Stimulated activated CD4-positive, alpha-beta T cell treated with anti-CD3 and anti-CD28 coated beads, Interleukin-15, amount 100 ng/mL, for 24 hours (primary cell): ENCODE data around the gene GNLY.
"Not testable (repeated sequence)": the region's sequence is repeated elsewhere in the genome, so short reads cannot be mapped to it uniquely, and the experiment has no call there.

Source experiments
- DNase-seq: peaks from one replicate; pipeline ENCODE4 v3.0.0-alpha.2; 2020

Gene GNLY

DNA sequence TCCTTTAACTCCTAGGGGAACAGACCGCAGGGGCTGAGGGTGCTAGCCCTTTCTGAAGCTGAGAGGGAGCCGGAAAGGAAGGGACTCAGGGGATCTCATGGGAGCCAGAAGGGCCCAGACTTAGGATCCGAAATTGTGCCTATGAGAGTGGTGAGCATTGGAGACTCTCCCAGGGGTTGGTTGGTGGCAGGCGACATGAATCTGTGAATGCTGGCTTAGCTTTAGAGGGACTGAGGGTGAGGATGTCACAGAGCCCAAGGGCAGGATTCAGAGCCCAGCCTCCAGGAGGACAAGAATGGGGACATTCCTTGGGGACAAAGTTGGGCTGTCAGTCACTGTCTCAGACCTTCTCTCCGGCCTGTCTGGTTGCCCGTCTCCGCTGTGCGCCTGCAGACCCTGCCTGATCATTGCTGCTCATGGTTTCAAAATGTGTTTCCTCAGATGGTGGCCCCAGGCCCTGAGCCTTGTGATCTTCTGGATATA lies 17.5 kb downstream of the GNLY start:
- DNase-seq, result no peak

DNA sequence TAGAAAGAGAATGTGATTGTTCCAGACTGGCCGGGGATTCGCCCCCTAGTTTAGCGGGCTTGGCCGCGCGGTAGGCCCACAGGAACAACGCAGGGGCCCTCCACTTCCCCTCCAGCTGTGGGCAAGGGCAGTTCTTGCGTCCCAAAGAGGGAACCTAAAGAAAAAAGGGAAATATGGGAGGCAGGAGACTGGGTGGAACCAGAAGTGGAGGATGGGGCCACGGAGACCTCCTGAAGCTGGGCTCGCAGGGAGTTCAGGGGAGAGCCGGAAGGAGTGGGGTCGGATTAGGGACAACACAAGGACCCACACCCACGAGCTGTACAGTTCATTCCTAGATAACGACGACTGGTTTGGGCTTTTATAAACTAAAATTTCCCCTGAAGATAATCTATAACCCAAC lies 18.2 kb downstream of the GNLY start:
- DNase-seq, result no peak

- no peak for DNase-seq
These were observed 18.9 kb downstream of the GNLY start for GRCh38 chr2:85712849-85713612.

DNA sequence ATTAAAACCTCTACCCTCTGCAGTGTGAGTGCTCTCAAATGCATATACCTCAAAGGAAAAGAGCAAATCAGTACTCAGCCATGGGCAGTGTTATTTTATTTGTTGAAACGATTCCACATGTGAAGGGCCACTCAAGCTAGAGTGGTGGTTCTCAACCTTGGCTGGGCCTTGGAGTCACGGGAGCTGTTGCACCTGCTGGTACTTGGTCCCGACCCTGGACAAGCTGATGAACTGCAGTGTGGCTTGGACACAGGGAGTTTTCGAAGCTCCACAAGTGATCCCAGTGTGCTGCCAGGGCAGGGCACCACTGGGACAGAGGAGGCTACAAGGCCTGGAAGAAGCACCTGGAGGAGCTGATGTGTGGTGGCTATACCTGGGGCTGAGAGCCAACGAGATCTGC lies 19.7 kb downstream of the GNLY start:
- DNase-seq, result no peak

DNA sequence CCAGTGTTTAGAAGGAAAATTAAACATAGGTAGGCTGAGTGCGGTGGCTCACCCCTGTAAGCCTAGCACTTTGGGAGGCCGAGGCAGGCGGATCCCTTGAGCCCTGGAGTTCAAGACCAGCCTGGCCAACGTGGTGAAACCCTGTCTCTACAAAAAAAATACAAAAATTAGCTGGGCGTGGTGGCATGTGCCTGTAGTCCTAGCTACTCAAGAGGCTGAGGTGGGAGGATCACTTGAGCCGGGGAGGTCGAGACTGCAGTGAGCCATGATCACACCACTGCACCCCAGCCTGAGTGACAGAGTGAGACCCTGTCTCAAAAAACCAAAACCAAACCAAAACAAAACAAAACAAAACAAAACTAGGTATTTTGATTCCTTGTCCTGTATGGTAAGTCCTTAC lies 20.3 kb downstream of the GNLY start:
- not testable (repeated sequence) for DNase-seq

DNA sequence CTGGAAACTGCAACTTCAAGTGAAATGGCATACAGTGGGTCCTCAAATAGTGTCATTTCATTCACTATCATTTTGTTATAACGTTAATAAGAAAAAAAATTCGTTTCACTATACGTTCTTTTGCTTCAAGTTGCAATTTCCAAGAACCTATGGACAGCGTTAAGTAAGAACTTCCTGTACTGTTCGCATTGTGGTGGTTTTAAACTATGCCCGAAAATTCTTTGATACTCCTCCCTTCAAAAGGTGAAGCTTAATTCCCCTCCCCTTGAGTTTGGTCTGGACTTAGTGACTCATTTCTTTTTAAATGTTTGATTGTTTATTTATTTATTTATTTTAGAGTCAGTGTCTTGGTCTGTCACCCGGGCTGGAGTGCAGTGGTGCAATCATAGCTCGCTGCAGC lies 20.7 kb downstream of the GNLY start:
- DNase-seq, result no peak

GRCh38 chr2:85716346-85716914 lies 22.3 kb downstream of the GNLY start:
- no peak for DNase-seq

DNA sequence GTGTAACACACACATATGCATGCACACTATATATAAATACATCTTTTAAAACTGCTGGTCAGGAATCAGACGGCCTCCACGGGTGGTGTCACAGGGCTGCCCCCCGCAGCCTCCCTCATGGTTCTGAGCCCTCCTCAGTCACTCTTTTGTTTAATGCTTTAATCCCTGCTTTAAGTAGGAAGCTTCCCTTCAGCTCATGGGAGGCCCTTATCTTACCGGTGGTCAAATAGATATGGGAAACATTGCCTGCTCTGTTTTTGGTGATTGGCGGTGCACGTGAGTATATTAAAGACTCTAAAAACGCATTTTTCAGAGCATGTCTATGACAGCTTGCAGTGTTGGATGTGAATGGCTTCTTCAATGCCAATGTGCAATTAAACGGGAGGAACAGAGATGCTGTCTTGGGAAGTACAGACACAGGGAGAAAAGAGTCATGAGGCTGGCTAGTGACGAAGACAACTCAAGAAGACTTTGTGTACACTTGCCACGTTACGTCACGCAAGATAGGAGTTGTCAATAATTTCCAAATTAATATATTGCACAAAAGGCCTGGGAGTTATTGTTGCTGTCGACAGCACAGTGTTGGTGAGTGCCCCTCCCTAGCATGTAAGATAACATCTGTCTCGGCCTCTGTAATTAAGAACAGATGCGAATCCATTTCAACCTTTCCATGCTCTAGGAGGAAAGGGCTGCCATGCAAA lies 23.3 kb downstream of the GNLY start:
- DNase-seq, result no peak

- no peak for DNase-seq
These were observed 23.8 kb downstream of the GNLY start for GRCh38 chr2:85718009-85718391.

DNA sequence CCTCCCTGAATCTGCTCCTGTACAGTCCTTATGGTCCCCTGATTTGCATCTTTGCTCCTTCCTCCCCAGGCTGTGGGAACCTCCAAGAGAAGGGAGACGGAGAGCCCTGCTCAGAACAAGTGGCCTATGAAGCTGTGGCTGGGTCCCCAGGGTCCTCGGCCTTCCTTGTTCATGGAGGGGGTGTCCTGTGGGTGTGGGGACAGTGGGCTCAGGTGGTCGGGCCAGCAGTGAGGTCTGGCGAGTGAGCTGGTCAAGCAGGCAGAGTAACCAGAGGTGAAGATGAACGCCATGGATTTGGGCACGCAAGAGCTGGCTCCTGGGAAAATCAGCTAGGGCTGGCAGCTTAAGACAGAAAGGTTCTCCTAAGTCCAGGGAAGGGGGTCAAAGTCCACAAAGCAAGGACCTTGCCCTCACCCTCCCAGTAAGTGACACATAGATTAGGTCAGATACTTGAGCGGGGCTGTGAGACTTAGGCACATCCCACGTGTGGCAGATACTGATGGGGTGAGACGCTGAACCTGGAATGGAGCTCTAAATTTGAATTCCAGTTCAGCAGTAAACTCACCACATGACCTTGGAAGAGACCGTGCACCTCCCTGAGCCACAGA lies 24.8 kb downstream of the GNLY start:
- no peak for DNase-seq

- no peak for DNase-seq
These were observed 25.6 kb downstream of the GNLY start for GRCh38 chr2:85719609-85720240.

- no peak for DNase-seq
These were observed 26.4 kb downstream of the GNLY start for GRCh38 chr2:85720533-85720932.

DNA sequence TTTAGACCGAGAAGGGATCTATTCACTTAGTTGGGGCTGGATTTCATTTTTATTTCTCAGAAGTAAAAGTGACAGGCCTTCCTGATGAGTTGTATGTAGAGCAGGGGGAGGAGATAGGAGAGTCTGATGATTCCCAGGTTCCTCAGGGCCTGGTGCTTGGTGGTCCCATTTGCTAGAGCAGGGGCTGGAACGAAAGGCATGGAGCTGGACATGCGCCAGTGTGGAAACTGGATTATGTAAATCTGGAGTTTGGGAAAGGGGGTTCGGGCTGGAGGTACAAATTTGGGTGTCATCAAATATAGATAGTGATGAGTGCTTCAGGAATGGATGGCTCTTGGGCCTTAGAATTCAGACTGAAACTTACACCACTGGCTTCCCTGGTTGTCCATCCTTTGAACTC lies 27.5 kb downstream of the GNLY start:
- no peak for DNase-seq

- no peak for DNase-seq
These were observed 28.4 kb downstream of the GNLY start for GRCh38 chr2:85722519-85722918.

- no peak for DNase-seq
These were observed 29.7 kb downstream of the GNLY start for GRCh38 chr2:85723707-85724360.

DNA sequence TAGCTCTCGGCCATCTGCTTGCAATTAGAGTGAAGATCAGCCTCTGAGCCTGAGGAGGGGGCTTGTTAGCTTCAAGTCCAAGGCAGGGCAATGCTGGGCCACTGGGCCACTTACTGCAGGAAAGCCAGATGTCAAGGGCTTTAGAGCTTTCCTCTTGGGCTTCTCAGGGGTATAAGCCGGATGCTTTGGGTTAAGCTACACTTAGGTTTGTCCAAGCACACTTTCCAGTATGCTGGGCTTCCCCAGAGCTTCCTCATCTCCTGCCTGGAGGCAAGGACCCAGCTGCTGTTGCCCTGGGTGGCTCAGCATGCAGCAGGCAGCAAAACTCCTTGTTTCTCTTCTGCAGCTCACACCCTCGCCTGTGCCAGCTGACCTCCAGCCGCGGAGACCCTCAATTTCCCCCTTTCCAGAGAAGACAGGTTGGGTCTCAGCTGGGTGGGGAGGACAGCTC lies 30.6 kb downstream of the GNLY start:
- no peak for DNase-seq

- DNase-seq, result no peak
These were observed 31.3 kb downstream of the GNLY start for GRCh38 chr2:85725451-85725850.

GRCh38 chr2:85727798-85728197 lies 33.6 kb downstream of the GNLY start:
- DNase-seq, result no peak

GRCh38 chr2:85728342-85728741 lies 34.2 kb downstream of the GNLY start:
- DNase-seq, result no peak

DNA sequence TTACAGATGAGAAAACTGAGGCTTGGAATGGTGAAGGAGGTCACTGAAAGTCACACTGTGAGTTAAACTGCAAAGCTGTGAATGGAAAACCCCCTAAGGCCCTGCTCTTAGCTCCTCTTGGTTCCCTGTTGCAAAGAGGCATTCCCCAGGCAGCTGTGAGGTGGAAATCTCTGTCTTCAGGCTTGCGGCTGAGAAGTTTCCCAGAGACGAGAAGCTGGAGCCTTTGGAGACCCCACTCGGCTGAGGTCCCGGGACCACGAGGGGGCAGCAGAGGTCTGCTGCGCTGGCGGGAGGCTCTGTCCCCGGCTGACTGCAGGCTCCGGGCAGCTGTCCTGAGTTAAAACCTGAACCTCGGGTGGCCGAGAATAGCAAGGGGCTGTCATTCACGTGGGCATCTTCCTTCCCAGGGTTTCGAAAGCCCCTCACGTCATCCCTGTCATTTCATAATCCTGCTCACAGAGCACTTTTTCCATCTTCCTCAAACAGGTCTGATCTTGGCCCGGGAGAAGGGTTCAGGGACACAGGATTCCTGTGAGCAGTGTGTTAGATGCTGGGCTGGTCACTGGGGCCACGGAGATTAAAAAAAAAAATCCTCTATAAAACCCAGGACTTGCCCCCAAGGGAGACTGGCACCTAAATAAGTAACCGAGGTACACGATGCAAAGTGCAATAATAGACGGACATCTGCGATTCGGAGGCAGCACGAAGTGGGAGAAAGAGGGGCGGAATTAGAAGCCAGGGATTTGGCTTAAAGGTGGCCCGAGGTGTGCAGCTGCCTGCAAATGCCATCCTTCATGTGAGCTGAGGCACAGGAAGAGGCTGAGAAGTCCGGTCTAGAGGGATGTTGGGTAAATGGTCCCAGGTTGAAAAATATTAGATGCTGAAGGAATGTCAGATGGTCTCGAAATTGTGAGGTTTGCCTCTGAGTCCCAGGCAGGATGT lies 35.0 kb downstream of the GNLY start:
- DNase-seq, result peak; percentile 87

GRCh38 chr2:85729825-85730510 lies 35.8 kb downstream of the GNLY start:
- no peak for DNase-seq
